HG02588 (cell line): ENCODE data around the gene MAP7D2.

Experiments
- ATAC-seq: cut with Tn5 transposase; IDR thresholded peaks from one replicate; pipeline ENCODE4 v1.9.1; 2021; ENCODE audit warnings: mild to moderate bottlenecking, moderate library complexity; ENCODE audit not compliant: unreplicated experiment

Gene MAP7D2

DNA sequence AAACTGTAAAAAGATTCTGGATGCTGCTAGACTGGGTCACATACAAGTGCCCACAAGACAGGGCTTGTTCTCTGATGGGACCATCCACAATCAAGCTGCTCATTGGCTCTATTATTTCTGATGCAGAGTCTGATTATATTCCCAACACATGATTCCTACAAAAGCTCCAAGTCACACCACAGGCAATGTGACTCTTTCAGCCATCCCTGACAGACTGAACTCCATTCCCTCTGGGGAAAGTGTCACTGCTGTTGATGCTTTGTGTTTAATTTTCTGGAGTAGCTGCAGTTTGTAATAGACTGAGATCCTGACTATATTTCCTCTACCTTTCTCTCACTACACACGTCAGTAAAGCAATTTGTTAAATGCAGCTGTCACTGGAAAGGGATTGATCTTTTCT is 70.5 kb downstream of the MAP7D2 start:
- no peak for ATAC-seq

DNA sequence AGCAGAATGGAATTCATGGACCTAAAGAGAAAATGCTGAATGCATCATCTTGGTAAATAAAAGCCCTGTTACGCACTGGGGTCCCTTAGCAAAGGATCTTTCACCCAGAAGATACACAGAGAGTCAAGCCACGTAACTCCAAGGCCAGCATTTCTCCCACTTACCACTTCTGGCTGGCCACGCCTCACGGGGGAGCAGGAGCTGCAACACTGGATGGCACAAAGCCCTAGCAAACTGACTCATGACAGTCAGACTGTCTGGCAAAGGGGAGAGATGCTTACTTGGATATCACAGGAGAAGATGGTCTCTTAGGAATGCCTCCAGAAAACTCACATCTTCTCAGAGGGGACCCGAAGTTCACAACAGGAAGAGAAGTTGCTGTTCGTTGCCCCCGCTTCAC is 74.5 kb downstream of the MAP7D2 start:
- no peak for ATAC-seq

DNA sequence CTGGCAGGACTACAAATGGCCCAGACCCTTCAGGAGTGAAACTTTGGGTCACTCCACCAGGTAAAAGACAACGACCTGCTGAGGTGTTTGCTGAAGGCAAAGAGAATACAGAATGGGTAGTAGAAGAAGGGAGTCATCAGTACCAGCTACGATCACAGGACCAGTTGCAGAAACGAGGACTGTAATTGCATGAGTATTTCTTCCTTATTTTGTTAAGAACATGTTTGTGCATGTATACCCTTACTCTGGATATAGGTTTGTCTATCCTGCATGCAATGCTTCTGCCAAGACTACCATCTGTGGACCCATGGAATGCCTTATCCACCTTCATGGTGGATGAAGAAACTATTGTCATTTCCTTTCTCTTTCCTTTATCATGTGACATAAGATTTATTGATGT is 77.7 kb downstream of the MAP7D2 start:
- ATAC-seq, result no peak

DNA sequence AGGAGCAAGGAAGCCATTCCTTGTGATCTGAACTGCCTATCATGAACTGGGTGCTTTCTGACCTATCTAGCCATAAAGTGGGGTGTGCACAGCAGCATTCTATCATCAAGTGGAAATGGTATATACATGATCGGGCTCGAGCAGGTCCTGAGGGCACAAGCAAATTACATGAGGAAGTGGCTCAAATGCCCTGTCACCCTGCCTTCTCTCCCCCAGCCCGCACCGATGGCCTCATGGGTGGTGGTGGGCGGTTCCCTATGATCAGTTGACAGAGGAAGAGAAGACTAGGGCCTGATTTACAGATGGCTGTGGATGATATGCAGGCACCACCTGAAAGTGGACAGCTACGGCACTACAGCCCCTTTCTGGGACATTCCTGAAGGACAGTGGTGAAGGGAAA is 79.5 kb downstream of the MAP7D2 start:
- no peak for ATAC-seq

DNA sequence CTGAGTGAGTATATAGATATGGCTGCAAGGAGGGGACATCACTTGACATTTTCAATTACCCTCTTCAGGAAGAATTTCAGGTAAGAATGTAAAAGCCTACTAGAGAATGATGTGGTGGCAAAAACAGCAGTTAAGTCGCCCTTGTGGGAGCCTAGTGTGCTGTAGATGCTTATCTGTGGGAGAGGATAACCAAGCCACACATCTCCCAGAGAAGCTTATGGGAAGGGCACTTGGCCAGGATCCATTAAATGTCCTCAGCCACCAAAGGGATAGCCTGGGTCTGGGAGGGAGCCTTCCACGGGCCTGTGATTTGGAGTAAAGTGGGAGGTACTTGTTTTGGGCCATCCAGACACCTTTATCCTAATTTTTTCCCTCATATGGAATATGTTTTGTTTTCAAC is 84.5 kb downstream of the MAP7D2 start:
- ATAC-seq, result no peak

DNA sequence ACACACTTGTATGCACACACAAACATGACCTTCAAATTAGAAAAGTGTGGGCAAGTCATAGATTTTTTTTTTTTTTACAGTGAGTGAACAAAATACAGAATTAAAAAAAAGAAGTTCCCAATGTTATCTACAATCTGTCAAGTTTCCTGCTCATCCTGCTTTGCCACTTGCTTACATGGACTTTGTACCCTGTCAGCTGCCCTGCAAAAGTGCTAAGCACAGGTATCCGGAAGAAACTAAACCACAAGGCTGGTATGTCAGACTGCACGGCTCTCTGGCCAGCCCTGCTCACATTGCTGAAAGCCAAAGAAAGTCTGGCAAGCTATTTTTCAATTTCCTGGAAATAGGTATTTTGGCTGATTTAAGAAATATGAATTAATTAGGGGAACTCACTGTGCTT is 87.0 kb downstream of the MAP7D2 start:
- ATAC-seq, result no peak

DNA sequence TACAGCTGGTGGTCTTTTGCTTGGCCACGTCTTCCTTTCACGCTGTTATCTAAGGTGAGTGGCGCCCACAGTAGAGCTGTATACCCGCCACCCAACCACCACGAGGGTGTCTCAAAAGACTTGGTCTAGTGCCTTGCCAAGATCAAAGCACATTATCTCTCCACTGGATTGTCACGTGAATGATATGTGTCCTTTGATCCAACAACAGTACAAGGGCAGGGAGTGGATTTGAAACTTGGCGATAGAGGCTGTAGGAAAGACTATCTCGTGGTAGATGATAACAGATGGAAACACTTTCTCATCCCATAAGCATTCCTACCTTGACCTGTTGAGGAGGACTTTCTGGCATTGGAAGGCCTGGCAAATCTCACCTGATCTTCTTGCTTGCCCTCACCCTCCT is 88.1 kb downstream of the MAP7D2 start:
- ATAC-seq, result no peak

DNA sequence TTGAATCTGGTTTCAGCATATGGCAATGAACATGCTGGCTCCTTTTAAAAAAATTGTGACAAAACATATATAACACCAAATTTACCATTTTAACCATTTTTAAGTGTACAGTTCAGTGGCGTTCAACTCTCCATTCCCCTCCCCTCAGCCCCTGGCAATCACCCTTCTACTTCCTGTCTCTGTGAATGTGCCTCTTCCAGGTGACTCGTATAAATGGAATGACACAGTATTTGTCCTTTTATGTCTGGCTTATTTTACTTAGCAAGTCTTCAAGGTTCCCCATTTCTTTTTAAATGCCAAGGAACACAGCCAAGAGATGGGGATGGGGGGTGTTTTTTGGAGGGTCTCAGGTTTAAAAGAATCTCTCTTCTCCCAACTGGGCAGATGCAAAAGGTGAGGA is 90.4 kb downstream of the MAP7D2 start:
- ATAC-seq, result no peak

DNA sequence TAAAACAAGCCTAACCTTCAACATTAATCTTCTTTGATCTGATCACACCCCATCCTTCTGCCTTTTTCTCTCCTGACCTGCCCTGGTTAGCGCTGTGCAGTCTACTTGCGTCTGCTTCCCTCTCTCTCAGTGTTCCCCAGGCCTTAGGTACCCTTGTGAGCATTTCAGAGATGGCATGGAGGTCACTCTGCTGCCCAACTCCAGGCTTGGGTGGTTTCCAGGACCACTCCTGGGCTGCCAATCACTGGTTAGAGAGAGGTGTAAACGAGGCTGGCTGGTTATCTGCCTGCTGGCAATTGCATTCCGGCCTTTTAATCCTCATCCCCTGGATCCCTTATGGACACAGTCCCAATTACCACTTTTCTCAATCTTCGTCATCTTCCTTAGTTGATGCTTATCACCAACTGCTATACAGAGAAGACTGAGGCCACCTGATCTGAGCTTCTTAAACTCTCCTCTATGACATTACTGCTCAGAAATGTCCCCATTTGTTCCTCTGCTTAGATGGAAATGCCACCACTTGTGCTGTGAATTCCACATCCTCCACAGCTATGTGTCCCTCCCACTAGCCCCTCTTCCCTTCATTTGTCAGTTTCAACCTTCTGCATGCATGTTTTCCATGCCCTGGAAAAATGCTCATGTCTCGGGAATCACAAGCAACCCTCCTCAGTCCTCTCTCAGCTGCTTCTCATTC is 96.9 kb downstream of the MAP7D2 start:
- ATAC-seq, result no peak

DNA sequence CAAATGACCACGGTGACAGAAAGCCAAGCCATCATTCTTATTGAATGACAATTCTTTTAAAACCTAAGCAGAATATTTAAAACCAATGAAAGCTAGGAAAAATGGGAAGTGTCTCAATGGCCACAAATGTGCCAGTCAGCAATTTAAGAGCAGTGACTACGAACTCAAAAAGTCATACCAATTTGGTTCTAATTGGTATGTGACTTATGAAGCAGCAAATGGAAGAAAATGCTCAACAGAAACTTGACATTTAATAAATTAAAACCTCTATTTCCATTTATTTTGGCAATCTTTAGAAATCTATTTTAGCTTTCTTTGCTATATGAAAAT is 100.1 kb downstream of the MAP7D2 start:
- ATAC-seq, result no peak

DNA sequence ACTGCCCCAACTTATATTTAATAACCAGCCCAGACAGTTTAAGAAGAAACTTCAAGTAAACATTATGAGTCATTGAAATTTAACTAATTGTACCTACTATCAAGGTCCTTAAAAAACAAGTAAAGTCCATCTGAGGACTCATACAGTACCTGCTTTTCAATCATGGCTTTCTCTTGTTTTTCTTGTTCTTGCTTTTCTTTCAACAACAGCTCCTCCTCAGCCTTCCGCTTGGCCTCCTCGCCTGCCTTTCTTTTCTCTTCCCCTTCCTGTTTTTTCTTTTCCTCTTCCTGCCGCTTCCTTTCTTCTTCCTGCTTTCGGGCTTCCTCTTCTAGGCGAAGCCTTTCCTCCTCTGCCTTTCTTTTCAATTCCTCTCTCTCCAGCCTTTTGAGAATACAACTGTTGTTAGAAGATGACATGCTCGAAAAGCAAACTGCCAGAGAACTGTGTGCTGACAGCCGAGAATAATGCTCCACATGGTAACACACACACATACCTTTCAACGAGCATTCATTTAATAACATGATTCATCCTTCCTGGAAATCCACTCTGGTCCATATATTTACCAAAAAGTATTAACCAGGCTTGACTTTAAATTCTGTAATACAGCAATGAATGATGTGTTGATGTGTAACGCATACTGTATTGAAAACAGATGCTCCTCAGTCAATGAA is 100.6 kb downstream of the MAP7D2 start:
- no peak for ATAC-seq

DNA sequence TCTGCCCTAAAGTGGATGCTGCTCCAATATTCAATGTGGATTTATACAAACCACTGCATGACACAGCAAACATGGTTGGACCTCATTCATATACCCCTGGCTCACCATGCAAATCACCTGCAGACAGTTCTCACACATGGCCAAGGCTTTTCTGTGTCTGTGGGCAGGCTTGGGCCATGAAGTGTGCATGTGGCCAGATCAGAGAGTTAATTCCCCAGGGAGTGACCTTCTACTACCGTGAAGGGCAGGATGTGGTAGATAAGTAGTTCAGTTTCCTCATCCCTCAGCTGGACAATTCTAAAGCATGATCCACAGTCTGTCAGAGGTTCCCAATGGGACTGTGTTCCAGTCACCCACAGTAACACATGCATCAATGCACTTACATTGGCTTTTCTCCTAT is 101.3 kb downstream of the MAP7D2 start:
- no peak for ATAC-seq

DNA sequence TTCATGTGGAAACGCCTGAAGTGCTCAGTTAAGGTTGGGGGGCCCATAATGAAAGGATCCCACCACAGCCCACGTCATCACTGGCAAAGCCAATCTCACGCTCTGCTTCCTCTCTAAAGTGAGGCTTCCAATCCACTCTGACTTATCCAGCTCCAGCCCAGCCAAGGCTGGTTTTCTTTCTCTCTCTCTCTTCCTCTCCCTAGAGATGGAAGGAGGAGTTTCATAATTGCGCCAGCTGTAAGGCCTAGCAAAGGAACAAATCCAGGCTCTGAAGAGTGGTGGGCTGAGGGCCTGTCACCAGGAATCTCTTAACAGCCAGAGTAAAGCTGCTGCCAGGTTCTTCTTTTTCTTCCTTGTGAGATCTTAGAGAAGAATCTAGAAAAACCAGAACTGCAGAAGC is 105.1 kb downstream of the MAP7D2 start:
- no peak for ATAC-seq

DNA sequence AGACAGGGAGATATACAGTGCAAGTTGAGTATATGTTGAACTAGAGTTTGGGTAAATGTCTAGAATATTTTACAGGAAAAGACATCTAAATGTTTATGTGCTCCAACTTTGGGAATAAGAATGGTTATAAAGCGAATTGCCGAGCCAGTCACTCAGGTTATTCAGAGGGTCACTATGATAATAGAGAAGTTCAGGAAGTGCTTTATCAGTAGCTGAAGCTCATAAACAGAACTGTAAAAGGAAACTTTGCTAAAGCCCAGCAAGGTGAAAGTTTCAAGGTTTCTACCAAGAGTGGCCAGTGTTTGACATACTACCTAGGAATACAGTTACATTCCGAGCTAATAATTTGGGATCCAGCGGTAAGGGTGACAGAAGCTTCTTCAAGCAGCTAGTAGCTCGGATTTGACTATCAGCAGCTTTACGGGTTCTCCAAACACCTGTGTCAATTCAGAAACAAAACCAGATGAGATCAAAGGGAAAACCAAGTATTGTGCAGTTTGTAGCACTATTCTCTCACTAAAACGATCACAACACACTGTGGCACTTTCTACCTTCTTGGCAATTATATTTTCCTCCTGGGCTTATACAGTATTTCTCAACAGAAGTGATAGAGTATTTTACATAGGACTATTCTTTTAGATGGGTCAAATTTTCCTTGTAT is 108.6 kb downstream of the MAP7D2 start:
- no peak for ATAC-seq

DNA sequence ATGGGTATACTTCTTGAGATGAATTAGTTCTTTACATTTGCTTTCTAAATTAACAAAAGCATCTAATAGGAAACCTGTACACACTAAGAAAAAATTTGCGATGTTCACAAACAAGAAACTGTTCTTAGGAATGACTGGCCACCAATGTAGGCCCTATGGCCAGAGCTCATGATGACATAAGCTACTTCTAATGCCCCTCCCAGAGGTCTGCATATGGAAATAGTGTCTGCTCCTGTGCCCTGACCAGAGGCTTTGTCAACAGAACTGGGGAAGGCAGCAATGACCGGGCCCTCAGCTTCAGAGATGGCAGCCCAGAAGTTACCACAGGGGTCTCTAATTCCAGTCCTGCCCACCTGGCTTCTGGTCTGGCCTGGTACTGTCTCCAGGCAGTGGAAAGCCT is 110.8 kb downstream of the MAP7D2 start:
- ATAC-seq, result no peak

DNA sequence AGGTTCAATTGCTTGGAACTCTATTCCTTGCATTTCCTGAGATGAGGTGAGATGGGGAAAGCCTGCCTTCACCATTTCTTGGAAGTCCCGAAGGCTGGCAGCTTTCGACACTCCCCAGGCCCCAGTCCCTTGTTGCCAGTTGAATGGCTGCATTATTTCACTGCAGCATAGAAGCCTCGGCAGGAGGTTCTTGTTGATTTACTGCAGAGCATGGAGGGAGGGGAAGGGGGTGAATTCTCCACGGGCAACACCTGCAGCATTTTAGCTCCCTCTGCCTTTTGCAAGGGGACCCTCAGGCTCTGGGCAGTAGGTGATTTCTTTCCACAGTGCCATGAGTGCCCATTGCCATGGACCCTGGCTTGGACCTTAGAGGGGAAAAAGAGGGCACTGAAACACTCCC is 115.1 kb downstream of the MAP7D2 start:
- ATAC-seq, result no peak

DNA sequence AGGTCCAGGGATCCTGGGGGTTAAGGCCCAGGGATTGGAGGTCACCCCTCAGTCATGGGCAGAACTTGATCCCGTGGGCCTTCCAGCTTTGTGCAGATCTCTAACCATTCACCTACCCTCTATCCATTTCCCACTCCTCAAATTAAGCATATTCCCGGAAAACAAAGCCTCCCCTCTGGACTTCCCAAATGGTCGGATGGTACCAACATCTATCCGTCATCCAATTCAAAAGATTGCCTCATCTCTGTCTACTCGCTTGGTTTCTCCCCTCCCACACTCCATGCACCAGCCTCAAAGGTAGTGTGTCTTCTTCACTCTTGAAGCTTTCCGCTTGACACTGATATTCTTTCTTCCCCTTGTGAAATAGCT is 125.4 kb downstream of the MAP7D2 start:
- ATAC-seq, result no peak

DNA sequence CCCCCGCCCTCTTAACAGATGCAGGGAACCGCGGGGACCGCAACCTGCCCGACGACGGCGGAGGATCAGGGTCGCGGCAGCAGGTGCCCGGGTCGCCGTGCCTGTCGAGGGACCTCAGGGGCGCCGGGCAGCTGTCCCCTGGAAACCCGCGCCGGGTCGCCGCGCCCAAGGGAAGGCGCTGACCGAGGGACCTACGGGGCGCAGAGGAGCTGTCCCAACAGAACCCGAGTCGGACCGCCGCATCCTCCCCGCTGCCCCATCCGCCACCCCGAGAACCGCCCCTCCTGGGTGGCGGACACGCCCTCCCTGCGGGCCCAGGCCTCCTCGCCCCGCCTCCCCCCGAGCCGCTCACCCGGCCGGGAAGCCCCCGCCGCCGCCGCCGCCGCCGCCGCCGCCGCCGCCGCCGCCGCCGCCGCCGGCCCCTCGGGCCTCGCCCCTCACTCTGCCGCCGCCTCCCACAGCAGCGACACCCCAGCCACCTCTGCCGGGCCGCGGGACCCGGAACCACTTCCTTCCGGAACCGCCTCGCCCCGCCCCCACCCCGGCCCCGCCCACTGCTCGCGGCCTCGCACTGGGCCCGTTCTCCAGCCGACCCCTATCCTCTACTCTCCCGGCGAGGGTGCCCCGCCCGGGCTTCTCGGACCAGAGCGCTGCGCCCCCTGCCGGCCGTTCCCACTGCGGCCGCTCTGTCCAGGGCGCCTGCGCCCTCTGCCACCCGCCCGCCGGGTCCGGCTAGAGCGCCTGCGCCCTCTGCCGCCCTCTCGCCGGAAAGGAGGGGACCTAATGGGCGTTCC is 126.0 kb downstream of the MAP7D2 start, which contains the start of gene BCLAF3:
TSS of gene BCLAF3 (minus strand) at position 506 of the 794 bp plus-strand sequence. CDS start 20,797 bp downstream, outside the sequence.
- peak; percentile 86 for ATAC-seq

DNA sequence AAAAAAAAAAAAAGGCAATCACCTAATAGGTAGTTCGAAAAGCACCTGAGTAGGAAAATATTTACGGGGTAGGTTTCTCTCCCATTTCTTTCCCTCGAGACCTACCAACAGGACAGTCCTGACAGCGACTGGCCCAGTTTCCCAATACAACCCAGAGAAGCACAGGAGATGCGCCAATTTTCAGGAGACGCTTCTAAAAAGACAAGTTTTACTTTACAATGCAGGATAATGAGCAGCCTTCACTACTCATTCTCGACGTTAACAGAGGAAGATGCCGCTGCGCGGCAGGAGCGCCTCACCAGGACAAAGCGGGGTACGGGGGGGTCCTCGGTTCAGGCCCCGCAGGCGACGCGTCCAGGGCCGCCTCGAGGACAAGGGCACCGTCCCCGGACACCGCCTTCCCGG is 126.6 kb downstream of the MAP7D2 start:
- peak; percentile 16 for ATAC-seq

DNA sequence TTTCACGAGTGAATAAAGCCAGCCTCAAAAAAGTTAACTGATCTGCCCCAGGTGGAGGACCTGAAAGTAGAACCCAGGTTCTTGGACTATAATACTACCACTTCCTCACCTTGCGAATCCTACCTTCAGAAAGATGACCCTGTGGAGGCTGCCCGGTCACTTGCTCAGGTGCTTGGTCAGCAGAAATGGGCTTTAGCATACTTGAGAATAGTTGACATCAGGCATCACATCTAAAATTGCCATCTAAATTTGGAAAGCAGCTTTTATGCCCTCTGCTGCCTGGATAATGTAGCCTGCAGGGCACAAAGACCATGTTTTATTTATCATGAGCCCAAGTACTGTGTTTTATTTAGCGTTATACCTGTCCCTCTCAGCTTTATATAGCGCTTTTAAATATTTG is 128.9 kb downstream of the MAP7D2 start:
- no peak for ATAC-seq

DNA sequence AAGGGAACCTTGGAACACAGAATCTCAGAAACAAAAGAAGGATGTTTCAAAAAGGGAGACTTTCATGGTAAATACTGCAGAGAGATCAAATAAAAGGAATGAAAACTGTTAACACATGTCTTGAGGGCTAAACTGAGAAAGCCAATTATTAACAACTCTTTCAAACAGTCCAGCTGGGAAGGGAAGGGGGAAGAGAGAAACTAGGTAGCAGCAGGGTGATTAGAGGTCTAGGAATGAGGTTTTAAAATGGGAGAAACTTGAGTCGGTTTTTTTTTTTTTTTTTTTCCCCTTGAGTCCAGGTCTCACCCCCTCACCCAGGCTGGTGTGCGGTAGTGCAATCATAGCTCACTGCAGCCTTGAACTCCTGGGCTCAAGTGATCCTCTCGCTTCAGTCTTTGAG is 130.2 kb downstream of the MAP7D2 start:
- no peak for ATAC-seq

DNA sequence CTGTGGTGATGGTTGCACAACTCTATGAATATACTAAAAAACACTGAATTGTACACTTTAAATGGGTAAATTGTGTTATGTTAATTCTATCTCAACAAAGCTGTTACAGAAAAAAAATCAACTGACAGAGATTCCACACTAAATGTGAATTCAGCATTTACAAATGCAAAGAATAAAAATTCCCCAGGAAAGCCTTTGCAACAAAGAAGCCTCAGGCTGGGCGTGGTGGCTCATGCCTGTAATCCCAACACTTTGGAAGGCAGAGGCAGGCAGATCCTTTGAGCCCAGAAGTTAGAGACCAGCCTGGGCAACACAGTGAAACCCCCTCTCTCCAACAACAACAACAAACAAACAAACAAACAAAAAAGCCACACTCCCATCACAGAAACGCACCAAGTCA is 134.8 kb downstream of the MAP7D2 start:
- ATAC-seq, result no peak
